ENCODE measurements around the gene VAV1.

DNA sequence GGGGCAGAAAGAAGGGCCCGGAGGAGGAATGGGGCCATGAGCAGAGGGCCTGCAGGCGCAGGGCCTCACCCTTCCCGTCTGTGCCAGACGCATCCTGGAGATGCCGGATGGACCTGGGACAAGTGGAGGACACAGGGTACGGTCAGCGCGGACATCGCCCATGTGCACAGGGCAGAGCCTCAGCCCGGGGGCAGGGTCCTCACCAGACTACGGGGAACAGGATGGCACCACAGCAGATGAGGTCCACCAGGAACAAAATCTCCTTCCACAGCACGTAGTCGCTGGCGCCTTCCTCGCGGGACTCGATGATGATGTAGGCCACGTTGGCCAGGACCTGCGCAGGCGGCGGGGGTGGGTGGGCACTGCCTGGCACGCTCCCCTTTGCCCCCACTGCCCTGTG lies 40.7 kb upstream of the VAV1 start:
- TF ChIP-seq CTCF (conservative IDR thresholded peaks at IDR 0.05; ENCODE audit: low read depth, low read length): no peak
- no peak for TF ChIP-seq EZH2 (IDR thresholded peaks at IDR 0.05; ENCODE audit: low read length, unreplicated experiment)
